Brain pericyte (primary cell): ENCODE results near the gene OCLN.
"Not testable (repeated sequence)": the region's sequence is repeated elsewhere in the genome, so short reads cannot be mapped to it uniquely, and the experiment has no call there.

Experiments used
- DNase-seq: peaks from one replicate; pipeline ENCODE4 v3.0.0-alpha.2; 2012; ENCODE audit warnings: low read depth, low spot score

OCLN gene, protein sequence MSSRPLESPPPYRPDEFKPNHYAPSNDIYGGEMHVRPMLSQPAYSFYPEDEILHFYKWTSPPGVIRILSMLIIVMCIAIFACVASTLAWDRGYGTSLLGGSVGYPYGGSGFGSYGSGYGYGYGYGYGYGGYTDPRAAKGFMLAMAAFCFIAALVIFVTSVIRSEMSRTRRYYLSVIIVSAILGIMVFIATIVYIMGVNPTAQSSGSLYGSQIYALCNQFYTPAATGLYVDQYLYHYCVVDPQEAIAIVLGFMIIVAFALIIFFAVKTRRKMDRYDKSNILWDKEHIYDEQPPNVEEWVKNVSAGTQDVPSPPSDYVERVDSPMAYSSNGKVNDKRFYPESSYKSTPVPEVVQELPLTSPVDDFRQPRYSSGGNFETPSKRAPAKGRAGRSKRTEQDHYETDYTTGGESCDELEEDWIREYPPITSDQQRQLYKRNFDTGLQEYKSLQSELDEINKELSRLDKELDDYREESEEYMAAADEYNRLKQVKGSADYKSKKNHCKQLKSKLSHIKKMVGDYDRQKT

DNA sequence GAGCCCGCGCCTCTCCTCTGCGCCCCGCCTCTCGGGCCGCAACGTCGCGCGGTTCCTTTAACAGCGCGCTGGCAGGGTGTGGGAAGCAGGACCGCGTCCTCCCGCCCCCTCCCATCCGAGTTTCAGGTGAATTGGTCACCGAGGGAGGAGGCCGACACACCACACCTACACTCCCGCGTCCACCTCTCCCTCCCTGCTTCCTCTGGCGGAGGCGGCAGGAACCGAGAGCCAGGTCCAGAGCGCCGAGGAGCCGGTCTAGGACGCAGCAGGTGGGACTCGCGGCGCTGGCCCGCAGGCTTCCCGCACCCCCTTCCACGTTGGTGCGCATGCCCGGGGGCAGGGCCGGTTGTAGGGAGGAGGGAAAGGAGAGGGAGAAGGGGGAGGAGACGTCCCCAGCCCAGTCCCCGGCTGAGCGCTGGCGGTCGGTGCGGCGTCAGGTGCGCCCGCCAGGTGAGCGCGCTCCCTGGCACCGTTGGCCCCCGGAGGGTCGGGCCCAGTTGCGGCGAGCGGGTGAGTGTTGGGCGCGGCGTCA, at the start of gene OCLN:
Gene OCLN, plus strand, starts transcription at position 400 of the 532 bp plus-strand sequence. CDS start 11,455 bp downstream, outside the sequence.
- no peak for DNase-seq

DNA sequence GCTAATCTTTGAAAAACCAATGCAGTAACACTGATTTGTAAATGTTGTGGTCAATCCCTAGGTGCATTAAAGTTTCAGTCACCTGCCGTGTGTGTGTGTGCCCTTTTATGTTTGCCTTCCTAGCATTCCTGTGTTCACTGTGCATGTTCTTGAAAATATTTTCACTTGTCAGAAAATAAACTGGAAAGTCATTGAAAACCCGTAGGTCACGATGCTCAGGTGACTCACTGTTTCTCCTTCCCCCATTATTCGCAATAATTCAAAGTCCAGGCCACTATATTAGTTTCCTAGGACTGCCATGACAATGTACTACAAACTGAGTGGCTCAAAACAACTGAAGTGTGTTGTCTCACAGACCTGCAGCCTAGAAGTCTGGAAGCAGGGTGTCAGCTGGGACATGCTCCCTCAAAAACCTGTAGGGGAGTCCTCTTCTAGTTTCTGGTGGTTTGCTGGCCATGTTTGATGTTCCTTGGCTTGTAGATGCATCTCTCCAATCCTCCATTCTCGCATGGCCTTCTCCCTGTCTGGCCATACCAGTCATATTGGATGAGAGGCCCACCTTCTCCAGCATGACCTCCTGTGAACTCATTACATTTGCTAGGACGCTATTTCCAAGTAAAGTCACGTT, 48.3 kb upstream of the OCLN start:
- DNase-seq: no peak

DNA sequence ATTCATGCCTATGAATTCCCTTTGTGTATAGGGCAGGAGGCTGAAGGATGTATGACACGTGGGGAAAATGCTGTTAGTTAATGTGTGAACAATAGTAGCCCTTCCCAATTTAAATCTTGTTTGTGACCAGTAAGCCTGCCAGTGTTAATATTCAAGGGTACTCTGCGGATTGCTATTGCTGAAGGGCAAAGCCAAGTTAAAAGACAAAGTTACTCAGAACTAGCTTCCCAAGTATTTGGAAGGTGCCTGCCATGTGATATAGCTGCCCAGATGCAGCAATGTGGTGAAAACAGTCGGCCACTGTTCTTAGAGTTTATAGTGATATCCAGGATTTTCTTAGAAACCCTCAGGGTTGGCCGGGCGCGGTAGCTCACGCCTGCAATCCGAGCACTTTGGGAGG, 43.1 kb upstream of the OCLN start:
- DNase-seq: no peak

DNA sequence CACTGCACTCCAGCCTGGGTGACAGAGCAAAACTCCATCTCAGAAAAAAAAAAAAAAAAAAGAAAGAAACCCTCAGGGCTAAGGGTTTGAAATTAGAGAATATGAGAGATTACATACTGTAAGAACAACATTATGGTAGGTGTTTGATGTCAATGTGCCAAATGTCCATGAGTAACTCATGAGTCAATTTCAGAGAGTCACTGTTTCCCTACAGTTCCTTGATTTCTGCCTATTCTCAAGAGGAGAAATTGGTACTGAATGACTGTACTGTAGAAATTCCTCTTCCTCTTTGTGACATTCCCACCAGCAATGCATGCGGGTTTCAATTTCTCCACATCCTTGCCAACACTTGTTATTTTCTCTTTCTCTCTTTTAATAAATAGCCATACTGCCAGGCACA, 42.5 kb upstream of the OCLN start:
- DNase-seq: no peak

DNA sequence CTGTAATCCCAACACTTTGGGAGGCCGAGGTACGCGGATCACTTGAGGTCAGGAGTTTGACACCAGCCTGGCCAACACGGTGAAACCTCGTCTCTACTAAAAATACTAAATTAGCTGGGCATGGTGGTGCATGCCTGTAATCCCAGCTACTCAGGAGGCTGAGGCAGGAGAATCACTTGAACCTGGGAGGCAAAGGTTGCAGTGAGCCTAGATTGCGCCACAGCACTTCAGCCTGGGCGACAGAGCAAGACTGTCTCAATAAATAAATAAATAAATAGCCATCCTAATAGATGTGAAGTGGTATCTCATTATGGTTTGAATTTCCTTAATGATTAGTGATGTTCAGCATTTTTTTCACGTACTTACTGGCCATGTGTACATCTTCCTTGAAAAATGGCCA, 42.1 kb upstream of the OCLN start:
- not testable (repeated sequence) for DNase-seq

DNA sequence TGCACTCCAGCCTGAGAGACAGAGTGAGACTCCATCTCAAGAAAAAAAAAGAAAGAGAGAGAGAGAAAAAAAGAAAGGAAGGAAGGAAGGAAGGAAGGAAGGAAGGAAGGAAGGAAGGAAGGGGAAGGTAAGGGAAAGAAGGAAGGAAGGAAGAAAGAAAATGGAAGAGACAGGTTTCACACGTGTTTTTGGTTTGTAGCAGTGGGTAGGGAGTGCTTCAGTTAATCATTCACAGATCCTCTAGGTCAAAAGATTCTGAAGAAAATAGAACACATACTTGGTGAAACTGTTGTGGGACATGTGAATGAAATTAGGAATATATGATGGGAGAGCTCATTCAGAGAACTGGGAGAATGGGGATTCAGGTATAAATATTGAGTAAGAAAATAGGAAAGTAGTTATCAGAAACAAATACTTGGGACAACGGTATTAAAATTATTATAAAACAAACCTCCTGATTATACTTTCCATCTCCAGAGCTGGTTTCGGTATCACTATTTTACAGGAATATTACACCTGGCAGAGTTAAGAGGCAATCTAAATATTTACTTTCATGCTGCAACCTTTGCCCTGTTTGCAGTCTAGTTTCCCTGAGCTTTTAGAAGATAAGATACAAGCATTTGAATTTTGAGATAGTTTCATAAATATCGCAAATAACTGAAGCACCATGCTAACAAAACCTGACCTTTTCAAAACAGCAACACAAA, 40.5 kb upstream of the OCLN start:
- no peak for DNase-seq

DNA sequence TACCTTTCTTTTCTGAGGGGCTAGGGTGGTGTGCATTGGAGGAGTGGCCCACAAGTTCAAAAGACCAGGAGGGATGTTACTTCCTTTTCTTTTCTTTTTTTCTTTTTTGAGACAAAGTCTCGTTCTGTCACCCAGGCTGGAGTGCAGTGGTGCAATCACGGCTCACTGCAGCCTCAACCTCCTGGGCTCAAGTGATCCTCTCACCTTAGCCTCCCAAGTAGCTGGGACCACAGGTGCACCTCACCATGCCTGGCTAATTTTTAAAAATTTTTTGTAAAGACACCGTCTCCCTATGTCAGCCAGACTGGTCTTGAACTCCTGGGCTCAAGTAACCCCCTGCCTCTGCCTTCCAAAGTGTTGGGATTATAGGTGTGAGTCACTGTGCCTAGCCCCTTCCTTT, 39.1 kb upstream of the OCLN start:
- DNase-seq: not testable (repeated sequence)

DNA sequence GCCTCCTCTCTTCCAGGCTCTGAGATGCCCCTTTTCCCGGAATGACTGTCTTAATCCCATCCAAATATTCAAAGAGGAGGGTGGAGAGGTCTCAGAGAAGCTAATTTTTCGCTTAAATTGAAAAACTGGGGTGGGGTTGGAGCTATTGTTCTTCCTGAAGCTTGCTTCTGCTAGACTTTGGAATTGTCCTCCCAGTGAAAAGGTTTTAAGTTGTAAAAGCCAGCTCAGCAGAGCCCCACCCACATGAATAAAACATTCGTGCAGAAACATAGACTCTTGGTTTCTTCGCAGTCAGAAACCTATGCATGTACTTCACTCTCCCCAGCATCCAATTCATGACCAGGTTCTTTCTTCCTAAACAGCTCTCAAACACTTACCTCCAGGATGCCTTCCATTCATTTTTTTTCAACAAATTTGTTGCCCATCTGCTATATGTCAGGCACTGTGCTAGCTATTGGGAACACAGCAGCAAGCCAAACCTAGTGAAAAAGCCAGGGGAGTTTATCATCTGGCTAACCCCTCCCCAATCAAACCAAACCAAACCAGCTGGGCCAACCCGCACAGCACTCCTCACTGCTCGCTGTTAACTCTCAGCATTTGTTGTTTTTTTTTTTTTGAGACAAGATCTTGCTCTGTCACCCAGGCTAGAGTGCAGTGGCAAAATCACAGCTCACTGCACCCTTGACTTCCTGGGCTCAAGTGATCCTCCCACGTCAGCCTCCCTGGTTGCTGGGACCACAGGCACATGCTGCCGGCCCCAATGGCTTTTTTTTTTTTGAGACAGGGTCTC, 37.9 kb upstream of the OCLN start:
- no peak for DNase-seq

DNA sequence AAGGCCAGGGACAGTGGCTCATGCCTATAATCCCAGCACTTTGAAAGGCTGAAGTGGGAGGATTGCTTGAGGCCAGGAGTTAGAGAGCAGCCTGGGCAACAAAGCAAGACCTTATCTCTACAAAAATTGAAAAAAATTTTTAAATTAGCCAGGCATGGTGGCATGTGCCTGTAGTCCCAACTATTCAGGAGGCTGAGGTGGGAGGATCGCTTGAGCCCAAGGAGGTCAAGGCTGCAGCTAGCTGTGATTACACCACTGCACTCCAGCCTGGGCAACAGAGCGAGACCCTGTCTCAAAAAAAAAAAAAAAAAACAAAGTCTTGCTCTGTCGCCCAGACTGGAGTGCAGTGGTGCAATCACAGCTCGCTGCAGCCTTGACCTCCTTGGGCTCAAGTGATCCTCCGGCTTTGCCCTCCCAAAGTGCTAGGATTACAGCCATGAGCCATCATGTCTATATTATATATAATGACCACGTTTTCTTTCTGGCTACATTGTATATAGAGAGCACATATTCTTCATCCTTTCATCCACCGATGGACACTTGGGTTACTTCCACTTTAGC, 37.1 kb upstream of the OCLN start:
- DNase-seq: not testable (repeated sequence)

DNA sequence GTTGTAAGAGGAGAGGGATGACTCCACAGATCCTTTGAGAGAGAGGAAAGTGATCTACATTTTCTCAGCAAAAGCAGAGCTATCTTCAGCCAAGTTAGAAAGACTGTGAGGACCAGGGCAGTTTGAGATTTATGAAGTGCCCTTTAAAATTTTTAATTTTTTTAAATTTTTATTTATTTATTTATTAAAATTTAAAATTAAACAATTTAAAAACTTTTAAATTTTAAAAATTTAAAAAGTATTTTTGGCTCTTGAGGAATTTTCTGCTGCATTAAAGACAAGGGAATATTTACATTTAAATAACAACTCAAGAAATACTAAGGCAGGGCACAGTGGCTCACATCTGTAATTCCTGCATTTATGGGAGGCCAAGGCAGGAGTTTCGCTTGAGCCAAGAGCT, 30.4 kb upstream of the OCLN start:
- DNase-seq: no peak

DNA sequence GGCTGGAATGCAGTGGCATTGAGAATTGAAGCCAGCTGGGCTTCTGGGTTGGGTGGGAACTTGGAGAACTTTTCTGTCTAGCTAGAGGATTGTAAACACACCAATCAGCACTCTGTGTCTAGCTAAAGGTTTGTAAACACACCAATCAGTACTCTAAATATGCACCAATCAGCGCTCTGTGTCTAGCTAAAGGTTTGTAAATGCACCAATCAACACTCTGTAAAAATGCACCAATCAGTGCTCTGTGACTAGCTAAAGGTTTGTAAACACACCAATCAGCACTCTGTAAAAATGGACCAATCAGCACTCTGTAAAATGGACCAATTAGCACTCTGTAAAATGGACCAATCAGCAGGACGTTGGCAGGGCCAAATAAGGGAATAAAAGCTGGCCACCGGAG, 26.2 kb upstream of the OCLN start:
- not testable (repeated sequence) for DNase-seq

DNA sequence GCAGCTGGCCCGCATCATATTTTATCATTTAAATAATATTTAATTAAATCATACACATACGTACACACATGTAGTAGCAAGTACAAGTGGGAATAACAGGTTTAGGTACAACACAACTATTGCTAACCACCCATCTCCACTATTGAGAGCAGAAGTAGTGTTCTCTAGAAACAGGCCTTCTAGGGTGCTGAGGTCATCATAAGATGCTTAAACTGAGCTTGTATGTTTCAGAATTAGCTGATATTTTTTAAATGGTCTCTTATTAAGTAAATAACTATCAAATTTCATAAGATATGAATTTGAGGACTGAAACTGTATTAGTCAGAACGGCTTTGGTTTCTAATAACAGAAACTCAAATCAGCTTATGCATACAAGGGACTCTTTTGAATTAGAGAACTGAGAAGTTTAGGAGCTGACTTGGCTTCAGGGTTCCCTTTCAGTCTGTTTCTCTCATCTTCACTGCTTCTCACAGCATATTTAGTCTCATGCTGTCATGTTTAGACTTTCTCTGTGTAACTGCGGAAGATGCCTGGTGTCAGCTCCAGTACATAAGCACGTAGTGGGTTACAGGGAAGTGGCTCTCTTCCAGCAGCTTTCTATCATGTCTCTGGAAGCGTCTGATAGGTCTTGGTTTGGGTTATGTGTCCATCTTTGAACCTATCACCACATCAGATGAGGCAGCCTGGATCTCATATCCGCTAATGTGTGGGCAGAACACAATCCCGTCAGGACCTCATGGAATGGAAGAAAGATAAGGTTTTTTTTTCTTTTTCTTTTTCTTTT, 25.0 kb upstream of the OCLN start:
- DNase-seq: no peak

DNA sequence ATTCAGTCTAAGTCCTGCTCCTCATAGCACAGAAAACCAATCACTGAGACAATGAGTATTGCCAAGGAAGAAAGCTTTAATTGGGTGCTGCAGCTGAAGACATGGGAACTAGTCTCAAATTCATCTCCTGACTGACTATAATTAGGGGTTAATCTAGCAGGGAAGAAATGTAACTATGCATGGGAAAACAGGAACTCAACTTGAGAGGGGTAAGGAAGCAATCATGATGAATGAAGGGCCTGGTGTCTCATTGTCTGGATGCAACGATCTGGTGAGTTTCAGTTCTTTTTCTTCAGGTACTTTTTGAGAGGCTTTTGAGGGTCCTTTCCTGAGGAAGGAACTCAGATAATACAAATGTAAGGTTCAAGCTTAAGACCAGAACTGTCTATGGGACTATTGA, 24.0 kb upstream of the OCLN start:
- no peak for DNase-seq

DNA sequence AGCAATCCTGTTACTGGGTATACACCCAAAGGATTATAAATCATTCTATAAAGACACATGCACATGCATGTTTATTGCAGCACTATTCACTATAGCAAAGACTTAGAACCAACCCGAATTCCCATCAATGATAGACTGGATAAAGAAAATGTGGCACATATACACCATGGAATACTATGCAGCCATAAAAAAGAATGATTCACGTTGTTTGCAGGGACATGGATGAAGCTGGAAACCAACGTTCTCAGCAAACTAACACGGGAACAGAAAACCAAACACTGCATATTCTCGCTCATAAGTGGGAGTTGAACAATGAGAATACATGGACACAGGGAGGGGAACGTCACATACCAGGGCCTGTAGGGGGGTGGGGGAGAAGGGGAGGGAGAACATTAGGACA, 21.1 kb upstream of the OCLN start:
- not testable (repeated sequence) for DNase-seq

DNA sequence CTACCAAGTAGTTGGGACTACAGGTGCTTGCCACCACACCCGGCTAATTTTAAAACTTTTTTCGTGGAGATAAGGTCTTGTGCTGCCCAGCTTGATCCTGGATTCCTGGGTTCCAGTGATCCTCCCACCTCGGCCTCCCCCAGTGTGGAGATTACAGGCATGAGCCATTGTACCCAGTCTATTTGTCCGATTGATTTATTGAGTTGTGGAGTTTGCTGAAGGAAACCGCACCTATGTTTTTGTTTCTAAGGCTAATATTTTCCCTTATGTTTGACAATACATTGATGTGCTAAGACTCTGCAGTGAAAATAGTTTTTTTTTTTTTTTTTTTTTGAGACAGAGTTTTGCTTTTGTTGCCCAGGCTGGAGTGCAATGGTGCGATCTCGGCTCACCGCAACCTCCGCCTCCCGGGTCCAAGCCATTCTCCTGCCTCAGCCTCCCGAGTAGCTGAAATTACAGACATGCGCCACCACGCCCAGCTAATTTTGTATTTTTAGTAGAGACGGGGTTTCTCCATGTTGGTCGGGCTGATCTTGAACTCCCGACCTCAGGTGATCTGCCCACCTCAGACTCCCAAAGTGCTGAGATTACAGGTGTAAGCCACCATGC, 20.0 kb upstream of the OCLN start:
- DNase-seq: not testable (repeated sequence)

DNA sequence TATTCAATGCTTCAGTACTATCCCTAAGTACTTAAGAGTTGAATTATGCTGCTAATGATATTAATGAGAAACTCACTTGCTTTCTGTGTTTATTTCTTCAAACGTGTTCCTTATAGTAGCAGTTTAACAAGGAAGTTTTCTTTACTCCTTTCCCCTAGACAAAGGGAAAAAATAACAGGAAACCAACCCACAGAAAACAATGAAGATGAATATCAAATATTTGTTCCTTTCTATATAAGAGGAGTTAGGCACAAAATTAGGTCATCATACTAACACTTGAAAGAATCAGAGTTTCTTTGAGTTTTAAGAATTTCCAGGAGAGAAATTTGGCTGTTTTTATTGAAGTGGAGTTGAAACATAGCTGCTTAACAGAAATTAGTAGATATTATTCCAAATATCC, 15.4 kb upstream of the OCLN start:
- DNase-seq: no peak

DNA sequence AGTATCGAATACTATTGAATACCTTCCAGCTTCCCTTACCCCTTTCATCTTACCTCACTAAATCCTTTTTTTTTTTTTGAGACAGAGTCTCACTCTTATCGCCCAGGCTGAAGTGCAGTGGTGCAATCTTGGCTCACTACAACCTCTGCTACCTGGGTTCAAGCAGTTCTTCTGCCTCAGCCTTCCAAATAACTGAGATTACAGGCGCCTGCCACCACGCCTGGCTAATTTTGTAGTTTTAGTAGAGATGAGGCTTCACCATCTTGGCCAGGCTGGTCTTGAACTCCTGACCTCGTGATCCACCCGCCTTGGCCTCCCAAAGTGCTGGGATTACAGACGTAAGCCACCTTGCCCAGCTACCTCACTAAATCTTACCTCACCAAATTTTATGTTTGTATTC, 14.3 kb upstream of the OCLN start:
- not testable (repeated sequence) for DNase-seq

DNA sequence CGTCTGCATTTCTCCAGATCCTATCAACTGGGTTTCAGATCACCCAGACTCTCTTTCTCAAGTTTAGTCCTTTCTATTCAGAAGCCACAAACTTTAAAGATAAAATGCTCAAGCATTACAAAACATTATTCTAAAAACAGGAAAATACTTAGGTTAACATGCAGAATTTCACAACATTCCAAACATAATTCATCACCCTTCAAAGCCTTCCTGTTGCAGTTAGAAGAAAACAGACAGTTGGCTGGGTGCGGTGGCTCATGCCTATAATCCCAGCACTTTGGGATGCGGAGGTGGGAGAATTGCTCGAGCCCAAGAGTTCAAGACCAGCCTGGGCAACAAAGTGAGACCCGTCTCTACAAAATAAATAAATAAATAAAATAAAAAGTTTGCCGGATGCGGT, 7.7 kb upstream of the OCLN start:
- DNase-seq: no peak

DNA sequence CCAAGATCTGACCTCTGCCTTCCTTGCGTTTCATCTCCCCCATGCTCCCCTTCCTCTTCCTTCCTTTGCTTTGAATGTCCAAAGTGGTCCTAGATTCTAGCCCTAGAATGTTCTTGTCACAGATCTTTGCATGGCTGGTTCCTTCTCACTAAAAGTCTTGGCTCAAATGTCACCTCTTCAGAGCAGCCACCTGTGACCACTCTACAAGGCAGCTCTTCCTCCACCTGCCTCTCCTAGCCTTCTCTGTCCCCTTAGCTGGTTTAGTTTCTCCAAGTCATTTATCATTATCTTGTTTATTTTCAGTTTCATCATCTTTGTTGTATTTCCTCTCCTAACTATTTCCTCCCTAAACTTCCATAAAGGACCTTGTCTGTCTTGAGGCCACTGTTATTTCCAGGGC, 7.1 kb upstream of the OCLN start:
- DNase-seq: no peak

DNA sequence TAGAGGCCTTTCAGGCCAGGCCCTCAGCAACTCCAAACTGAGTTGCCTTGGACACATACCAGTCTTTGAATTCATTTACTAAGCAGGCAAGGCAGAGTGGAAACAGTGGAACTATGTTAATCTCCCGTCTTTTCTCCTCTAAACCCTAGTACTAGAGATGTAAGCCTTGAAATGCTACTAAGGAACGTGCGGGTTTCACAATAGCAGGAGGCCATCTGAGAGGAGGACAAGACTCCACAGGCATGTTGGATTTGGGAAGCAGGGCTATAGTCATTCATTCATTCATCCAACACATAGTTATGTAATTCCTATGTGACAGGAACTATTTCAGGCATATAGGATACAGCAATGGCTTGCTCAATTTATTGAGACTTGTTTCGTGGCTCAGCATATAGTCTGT, 3.3 kb upstream of the OCLN start:
- no peak for DNase-seq
